ENCODE results near the gene ETV1. TPM values are rescaled to one million over a fixed set of nuclear protein-coding genes. Genes with fewer than 3 reads are reported as not detected.

ETV1 gene
- total RNA-seq, 1 experiment from 2014 or later: 23.3 TPM

- TF ChIP-seq YY1 (IDR thresholded peaks at IDR 0.05; ENCODE audit: extremely low read depth, insufficient replicate concordance, low read depth, low read length) (no peak), REST (IDR thresholded peaks at IDR 0.05; ENCODE audit: low read depth) (no peak), SIN3A (IDR thresholded peaks at IDR 0.05; ENCODE audit: low read depth) (no peak), MAX (IDR thresholded peaks at IDR 0.05) (no peak), FOSL1 (IDR thresholded peaks at IDR 0.05; ENCODE audit: low read depth) (no peak), CEBPB (IDR thresholded peaks at IDR 0.05; ENCODE audit: low read depth) (no peak), EZH2 (IDR thresholded peaks at IDR 0.05) (no peak), ZBTB33 (IDR thresholded peaks at IDR 0.05; ENCODE audit: extremely low read depth, insufficient replicate concordance, low read length) (no peak), SP1 (IDR thresholded peaks at IDR 0.05; ENCODE audit: low read depth) (no peak), ATF3 (IDR thresholded peaks at IDR 0.05) (no peak), ELF1 (IDR thresholded peaks at IDR 0.05; ENCODE audit: borderline replicate concordance, low read depth) (no peak), ZNF274 (IDR thresholded peaks at IDR 0.05; ENCODE audit: low read depth, low read length) (no peak)
- intact Hi-C loops (cut with micrococcal nuclease): no loop called here
Measured at GRCh38 chr7:14023838-14024237, 34.4 kb upstream of the ETV1 start.

More at GRCh38 chr7:14023838-14024237, 34.4 kb upstream of the ETV1 start:
- RAD21 ChIA-PET (ENCODE audit: low non-redundant PET in 1 of 2, low total read pairs in 2 of 2, uncharacterized antibody in 2 of 2, unreplicated experiment in 2 of 2): no interaction called here
- H3K79me2 ChIP-seq (ENCODE audit: insufficient read depth, low read length): no peaks in the 10 kb centered on the region
- BruUV-seq (replicated peaks): no TSS peak
- H3K27ac ChIP-seq (ENCODE audit: low read depth, low read length): no peak overlapping the region
- H3K4me2 ChIP-seq (ENCODE audit: low read length): no peak overlapping the region
- POLR2A ChIA-PET: no interaction called here
- H3K36me3 ChIP-seq (ENCODE audit: control insufficient read depth in 1 of 2, insufficient read depth in 2 of 2, low read length in 2 of 2): no peaks in the 10 kb centered on the region
- no peaks in the 10 kb centered on the region for H3K9me3 ChIP-seq (ENCODE audit: control insufficient read depth in 1 of 2, insufficient read depth in 1 of 2, low read depth in 1 of 2, low read length in 2 of 2)
- ATAC-seq: no peak
- H3K4me1 ChIP-seq (ENCODE audit: control insufficient read depth in 1 of 2, insufficient read depth in 2 of 2, low read length in 2 of 2): peaks cover 5 to 15% of the 10 kb centered on the region in 2 experiments; a peak in 3 of 4 replicates
- CTCF ChIA-PET: no interaction called here
- no peaks in the 10 kb centered on the region for H4K20me1 ChIP-seq (ENCODE audit: insufficient read depth)
- H3K9me2 ChIP-seq (ENCODE audit: insufficient read depth): no peaks in the 10 kb centered on the region; the same call in 1 of the 2 replicates
- H2AFZ ChIP-seq (ENCODE audit: low read depth, low read length, poor library complexity, severe bottlenecking): no peak overlapping the region
- no peaks in the 10 kb centered on the region for H3K27me3 ChIP-seq (ENCODE audit: insufficient read depth, low read length)
- no peak overlapping the region for H3K4me3 ChIP-seq (replicated peaks in 1 of 2; ENCODE audit: low read depth in 1 of 2, low read length in 2 of 2)
- no peak overlapping the region for H3K9ac ChIP-seq (ENCODE audit: low read length)
- DNase-seq (ENCODE audit: low read depth, low spot score): no peak
